Hypothalamus (tissue), 51 donors: ENCODE measurements around the gene TRAPPC14.

Source experiments
- DNase-seq, 51 donors: peaks; one replicate each; lab custom pipeline; 2025; lab: John Stamatoyannopoulos, UW

TRAPPC14 gene

GRCh38 chr7:100106633-100107032, 51.9 kb downstream of the TRAPPC14 start:
- no peak for DNase-seq

- no peak for DNase-seq
These were observed 53.0 kb downstream of the TRAPPC14 start for GRCh38 chr7:100105534-100105933.
